Right lung (tissue), 10 donors: ENCODE results near the gene ITSN1. TPM values are rescaled to one million over a fixed set of nuclear protein-coding genes. Genes with fewer than 3 reads are reported as not detected.
"Not testable (repeated sequence)": the region's sequence is repeated elsewhere in the genome, so short reads cannot be mapped to it uniquely, and the experiment has no call there.

ENCODE experiments used
- DNase-seq, 2 donors: peaks; one replicate each; pipeline ENCODE4 v3.0.0-alpha.2; 2013
- long read RNA-seq, 8 donors: transcript quantifications; one replicate each; lab custom pipeline, GENCODE V29; 2026
- polyA plus RNA-seq, 5 donors: library from polyadenylated mRNA; unstranded; fragments of 120-200 nt; gene quantifications; one replicate each; pipeline versions ENCODE4 v1.2.1 to v1.2.3, GENCODE V29; 2013; ENCODE audit warnings: inconsistent platforms in 1 of 5, low replicate concordance in 1 of 5; ENCODE audit not compliant: insufficient read length in 5 of 5, insufficient read depth in 1 of 5

The ITSN1 gene
- 10 to 100 TPM; 39.1 to 57.2 (median 48.7) TPM for polyA plus RNA-seq
- long read RNA-seq, donor 1, partial matches to known transcripts: 841 of 1,392 reads
- long read RNA-seq, donor 1, other reads (novel, unspliced or antisense): 549 of 1,392 reads
- long read RNA-seq, donor 2, full-length matches to known transcripts: 4 of 4 reads
- long read RNA-seq, donor 2, partial matches to known transcripts: 0 of 4 reads
- long read RNA-seq, donor 2, other reads (novel, unspliced or antisense): 0 of 4 reads
- long read RNA-seq, donor 3, partial matches to known transcripts: 64 of 69 reads
- long read RNA-seq, donor 3, other reads (novel, unspliced or antisense): 0 of 69 reads
- long read RNA-seq, donor 4, partial matches to known transcripts: 0 of 3 reads
- long read RNA-seq, donor 4, other reads (novel, unspliced or antisense): 0 of 3 reads
- long read RNA-seq, donor 5, partial matches to known transcripts: 0 of 1 reads
- long read RNA-seq, donor 5, other reads (novel, unspliced or antisense): 0 of 1 reads
- long read RNA-seq, donor 6, partial matches to known transcripts: 0 of 3 reads
- long read RNA-seq, donor 6, other reads (novel, unspliced or antisense): 0 of 3 reads
- long read RNA-seq, donor 7, full-length matches to known transcripts: 5 of 5 reads
- long read RNA-seq, donor 7, partial matches to known transcripts: 0 of 5 reads
- long read RNA-seq, donor 7, other reads (novel, unspliced or antisense): 0 of 5 reads
- long read RNA-seq, donor 8, partial matches to known transcripts: 0 of 2 reads
- long read RNA-seq, donor 8, other reads (novel, unspliced or antisense): 0 of 2 reads

DNA sequence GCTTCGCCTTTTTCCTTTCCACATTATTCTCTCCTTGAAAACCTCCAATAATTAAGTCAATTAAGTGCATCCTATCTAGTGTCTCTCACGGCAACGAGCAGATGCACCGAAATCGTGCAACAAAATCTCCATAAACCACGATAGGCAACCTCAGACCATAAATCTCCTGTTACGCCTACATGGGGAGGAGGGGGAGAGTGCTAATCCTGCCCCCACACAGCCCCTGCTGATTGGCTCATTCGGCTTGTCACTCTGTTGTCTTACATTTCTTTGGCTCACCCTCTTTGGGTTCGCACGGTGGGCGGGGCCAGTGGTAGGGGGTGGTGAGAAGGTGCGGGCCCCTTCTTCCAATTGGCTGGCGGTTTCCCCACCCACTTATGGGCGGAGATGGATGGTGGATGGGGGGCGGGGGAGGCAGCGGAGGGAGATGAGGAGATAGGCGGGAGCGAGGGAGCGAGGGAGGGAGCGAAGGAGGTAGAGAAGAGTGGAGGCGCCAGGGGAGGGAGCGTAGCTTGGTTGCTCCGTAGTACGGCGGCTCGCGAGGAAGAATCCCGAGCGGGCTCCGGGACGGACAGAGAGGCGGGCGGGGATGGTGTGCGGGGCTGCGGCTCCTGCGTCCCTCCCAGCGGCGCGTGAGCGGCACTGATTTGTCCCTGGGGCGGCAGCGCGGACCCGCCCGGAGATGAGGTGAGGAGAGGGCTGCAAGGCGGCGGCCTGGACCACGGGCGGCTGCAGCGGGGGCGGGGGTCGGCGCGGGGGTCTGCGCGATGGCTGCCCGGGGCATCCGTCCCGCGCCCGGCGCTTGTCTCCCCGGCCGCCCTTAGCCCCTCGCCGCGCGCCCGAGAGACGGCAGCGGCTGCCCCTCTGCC, at the start of gene ITSN1:
Gene ITSN1, plus strand, starts transcription at position 475 of the 869 bp plus-strand sequence. CDS start 76,328 bp downstream, outside the sequence.
- DNase-seq: peak; percentile 99

- DNase-seq: no peak
Measured at GRCh38 chr21:33598051-33598450, 44.2 kb upstream of the ITSN1 start.

DNA sequence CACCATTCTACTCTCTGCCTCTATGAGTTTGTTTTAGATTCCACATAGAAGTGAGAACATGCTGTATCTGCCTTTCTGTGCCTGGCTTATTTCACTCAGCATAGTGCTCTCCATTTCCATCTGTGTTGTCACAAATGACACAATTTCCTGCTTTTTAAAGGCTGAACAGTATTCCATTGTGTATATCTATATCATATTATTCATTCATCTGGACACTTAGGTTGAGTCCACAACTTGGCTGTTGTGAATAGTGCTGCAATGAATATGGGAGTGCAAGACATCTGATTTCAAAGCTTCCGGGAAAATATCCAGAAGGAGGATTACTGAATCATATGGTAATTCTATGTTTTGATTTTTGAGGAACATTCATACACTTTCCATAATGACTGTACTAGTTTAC, 33.7 kb upstream of the ITSN1 start:
- no peak for DNase-seq

- DNase-seq: no peak
Measured at GRCh38 chr21:33611006-33611744, 31.1 kb upstream of the ITSN1 start.

GRCh38 chr21:33617565-33617964, 24.7 kb upstream of the ITSN1 start:
- DNase-seq: not testable (repeated sequence)

GRCh38 chr21:33618407-33618806, 23.9 kb upstream of the ITSN1 start:
- no peak for DNase-seq

GRCh38 chr21:33619726-33620125, 22.6 kb upstream of the ITSN1 start:
- DNase-seq: no peak

DNA sequence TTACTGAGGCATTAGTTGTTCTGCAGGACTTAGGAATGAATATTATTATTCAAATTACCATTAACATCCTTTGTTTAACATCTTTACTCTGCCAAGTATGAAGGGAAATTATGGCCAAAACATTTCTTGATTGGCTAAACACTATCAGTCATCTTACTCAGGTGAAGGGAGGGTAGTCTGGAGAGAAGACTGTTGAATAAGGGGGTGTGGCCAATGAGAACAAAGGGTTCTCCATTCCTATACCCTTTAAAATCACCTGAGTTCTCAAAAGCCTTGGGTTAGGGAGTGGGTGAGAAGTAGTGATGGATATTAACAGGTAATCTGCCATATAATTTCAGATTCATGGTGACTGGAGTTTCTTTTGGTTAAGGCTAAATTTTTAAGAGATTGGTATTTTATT, 20.0 kb upstream of the ITSN1 start:
- no peak for DNase-seq

DNA sequence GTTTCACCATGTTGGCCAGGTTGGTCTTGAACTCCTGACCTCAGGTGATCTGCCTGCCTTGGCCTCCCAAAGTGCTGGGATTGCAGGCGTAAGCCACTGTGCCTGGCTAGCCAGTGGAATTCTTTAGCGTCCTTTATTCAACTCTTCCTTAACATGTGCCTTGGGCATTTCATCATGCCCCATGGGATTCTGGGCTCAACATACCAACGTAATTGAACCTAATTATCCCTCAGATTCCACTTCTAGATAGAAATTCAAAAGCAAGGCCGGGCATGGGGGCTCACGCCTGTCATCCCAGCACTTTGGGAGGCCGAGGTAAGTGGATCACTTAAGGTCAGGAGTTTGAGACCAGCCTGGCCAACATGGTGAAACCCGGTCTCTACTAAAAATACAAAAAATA, 16.1 kb upstream of the ITSN1 start:
- DNase-seq: not testable (repeated sequence)

- no peak for DNase-seq
Measured at GRCh38 chr21:33634254-33634653, 8.0 kb upstream of the ITSN1 start.

DNA sequence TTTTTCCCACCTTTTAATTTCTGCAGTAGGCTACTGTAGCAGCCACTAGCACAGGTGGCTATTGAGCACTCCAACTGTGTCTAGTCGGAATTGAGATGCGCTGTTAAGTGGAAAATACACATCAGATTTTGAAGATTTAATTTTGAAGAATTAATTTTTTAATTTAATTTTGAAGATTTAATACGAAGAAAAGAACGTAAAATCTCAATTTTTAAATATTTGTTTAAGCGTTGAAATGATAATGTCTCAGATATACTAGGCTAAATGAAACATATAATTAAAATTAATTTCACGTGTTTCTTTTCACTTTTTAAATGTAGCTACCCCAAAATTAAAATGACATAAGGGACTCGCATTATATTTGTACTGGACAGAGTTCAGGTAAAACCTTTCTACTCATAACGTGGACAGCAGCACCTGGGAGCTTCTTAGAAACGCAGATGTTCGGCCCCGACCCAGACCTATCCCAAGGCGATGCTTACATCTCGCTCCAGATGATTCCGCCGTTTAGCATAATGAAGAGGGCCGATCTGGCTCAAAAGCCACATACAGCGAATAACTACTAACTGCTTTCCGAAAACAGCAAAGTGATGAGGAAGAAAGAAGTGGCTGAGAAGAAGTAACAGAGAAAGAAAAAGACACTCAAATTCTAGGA, 1.5 kb upstream of the ITSN1 start:
- no peak for DNase-seq

GRCh38 chr21:33641352-33642026, 812 bp upstream of the ITSN1 start, which contains the start of gene CRYZL1:
CRYZL1 (minus strand) TSS chr21:33641741; CDS start chr21:33631551, 10,190 bp downstream.
- peak; percentile 99 for DNase-seq

DNA sequence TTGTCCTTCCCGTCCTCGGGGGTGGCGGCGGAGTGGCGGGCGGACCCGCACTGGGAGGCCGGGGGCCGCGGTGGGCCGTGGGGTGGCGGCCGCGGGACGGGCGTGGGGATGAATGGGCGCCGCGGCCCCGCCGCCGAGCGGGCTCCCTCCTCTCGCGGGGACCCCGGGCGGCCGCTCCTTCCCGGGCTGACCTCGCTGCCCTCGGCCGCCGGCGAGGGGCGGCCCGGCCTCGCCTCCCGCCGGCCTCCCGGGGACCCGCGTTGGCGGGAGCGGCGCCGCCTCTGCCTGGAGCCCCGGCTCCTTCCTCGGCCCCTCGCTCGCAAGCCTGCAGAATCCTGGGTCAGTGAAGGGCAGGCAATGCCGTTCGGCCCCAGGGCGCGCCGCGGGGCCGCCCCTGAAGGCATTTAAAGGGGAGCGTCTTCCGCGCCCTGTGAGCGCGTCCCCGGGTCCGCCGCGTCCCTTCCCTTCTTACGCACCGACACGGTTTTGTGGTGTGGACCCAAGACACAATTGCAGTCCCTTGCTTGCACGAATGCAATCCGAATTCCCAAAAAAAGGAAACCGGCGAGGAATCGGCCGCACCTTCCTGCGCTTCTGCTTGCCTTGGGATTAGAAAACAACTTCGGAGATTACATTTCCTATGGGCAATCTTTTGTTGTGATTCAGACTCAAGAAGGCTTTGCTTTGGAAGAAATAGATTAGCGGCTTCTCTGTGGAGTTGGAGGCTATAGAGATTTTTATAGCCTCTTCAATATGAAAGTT, 776 bp downstream of the ITSN1 start:
- peak; percentile 25 to 39 for DNase-seq

DNA sequence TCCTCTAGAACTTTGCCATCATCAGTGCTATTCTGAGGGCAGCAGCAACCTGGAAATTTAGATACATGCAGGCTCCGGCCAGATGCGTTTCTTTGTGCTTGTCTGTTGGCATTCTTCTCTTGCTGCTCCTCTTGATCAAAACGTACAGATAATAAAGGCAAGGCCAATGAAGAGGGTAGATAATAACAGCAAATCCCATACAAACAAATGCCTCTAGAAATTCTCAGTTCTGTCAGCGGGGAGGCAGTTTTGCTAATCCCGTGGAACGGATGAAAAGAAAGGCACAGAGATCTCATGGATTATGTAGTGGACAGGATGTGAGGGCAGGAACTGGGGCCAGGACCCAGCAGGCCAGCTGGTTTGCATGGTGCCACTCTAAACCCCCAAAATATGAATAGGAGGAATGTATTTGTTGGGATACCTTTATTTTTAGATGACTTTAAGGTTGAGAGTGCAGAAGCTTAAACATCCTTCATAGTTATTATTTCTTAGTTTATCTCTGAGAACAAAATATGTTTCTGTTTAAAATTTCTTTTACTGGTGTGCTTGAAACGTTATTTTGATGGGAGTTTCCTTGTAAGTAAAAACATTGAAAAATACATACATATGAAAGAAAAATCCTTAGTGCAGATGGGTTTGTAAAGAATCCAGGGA, 1.5 kb downstream of the ITSN1 start:
- peak; percentile 10 to 23 for DNase-seq

GRCh38 chr21:33644383-33645074, 2.2 kb downstream of the ITSN1 start:
- DNase-seq: peak; percentile 45 to 65

GRCh38 chr21:33645730-33646129, 3.4 kb downstream of the ITSN1 start:
- no peak for DNase-seq

DNA sequence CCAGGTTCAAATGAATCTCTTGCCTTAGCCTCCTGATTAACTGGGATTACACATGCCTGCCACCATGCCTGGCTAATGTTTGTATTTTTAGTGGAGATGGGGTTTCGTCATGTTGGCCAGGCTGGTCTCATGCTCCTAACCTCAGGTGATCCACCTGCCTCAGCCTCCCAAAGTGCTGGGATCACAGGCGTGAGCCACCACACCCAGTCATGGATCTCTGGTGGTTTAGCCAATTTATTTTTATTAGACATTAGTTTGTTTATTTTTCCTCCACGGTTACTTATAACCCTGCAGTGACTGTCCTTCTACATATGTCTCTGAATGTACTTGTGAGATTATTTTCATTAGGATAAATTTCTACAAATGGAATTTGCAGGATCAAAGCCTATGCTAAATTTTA, 5.3 kb downstream of the ITSN1 start:
- no peak for DNase-seq

- no peak for DNase-seq
Measured at GRCh38 chr21:33648555-33648954, 6.3 kb downstream of the ITSN1 start.
